Measurements from ENCODE around the gene KRT25. TPM values are rescaled to one million over a fixed set of nuclear protein-coding genes. Genes with fewer than 3 reads are reported as not detected.

KRT25 gene
- total and polyA plus RNA-seq, 2 of the 8 experiments (the other 6 are each of a cell fraction or from before 2014, with no cell fraction given), result not detected

- Histone ChIP-seq H3K4me1 (replicated peaks in 1 of 4; ENCODE audit: control insufficient read depth in 3 of 4, insufficient read depth in 4 of 4, low read length in 3 of 4) (no peaks in the 10 kb centered on the region), H3K27ac (ENCODE audit: low read depth, low read length) (no peak overlapping the region), H4K20me1 (replicated peaks in 1 of 2; ENCODE audit: control insufficient read depth in 1 of 2, insufficient read depth in 2 of 2, low read length in 2 of 2) (no peaks in the 10 kb centered on the region), H4K8ac (ENCODE audit: extremely low read depth, insufficient read depth, low read length) (no peak overlapping the region), H3K27me3 (replicated peaks in 1 of 4; ENCODE audit: control insufficient read depth in 3 of 4, extremely low read depth in 1 of 4, insufficient read depth in 3 of 4, low read length in 3 of 4) (peaks cover 0 to 3% (median 1%) of the 10 kb centered on the region in 4 experiments; a peak in 3 of 7 replicates), H3K79me2 (ENCODE audit: control insufficient read depth in 1 of 2, insufficient read depth in 2 of 2, low read length in 2 of 2) (no peaks in the 10 kb centered on the region), H3K18ac (ENCODE audit: extremely low read depth, low read length) (no peak overlapping the region), H3K4ac (replicated peaks; ENCODE audit: insufficient read length, low read depth, low read length) (no peak overlapping the region), H4K5ac (ENCODE audit: insufficient read length, low read depth, low read length) (no peak overlapping the region), H3K14ac (ENCODE audit: insufficient read length) (no peak overlapping the region), H2BK20ac (ENCODE audit: low read length) (no peak overlapping the region), H4K91ac (replicated peaks; ENCODE audit: insufficient read length, low read length) (no peak overlapping the region), H2AK5ac (ENCODE audit: low read depth, low read length) (no peak overlapping the region), H2BK5ac (ENCODE audit: low read depth, low read length) (no peak overlapping the region), H2AFZ (ENCODE audit: low read length) (no peak overlapping the region), H3K79me1 (ENCODE audit: low read depth, low read length) (no peaks in the 10 kb centered on the region), H3K4me2 (ENCODE audit: insufficient read depth in 1 of 2, low read depth in 2 of 2, low read length in 2 of 2) (no peak overlapping the region), H2BK120ac (replicated peaks; ENCODE audit: low read depth, low read length) (no peak overlapping the region), H3K9ac (replicated peaks in 1 of 4; ENCODE audit: extremely low read depth in 1 of 4, low read depth in 3 of 4, low read length in 3 of 4) (no peak overlapping the region), H3K56ac (replicated peaks; ENCODE audit: insufficient read length, low read depth, low read length) (no peak overlapping the region), H2BK15ac (ENCODE audit: low read length) (no peak overlapping the region), H3K4me3 (ENCODE audit: extremely low read depth in 1 of 4, insufficient read depth in 2 of 4, low read depth in 3 of 4, low read length in 4 of 4) (no peak overlapping the region), H2BK12ac (ENCODE audit: low read depth, low read length) (no peak overlapping the region), H3K23ac (ENCODE audit: insufficient read length) (no peak overlapping the region), H3K9me3 (ENCODE audit: insufficient read depth in 2 of 2, low read depth in 1 of 2, low read length in 1 of 2) (no peaks in the 10 kb centered on the region), H3K36me3 (ENCODE audit: control insufficient read depth in 2 of 4, insufficient read depth in 4 of 4, low read length in 3 of 4) (no peaks in the 10 kb centered on the region), H3K23me2 (ENCODE audit: low read depth, low read length) (no peaks in the 10 kb centered on the region)
- FAIRE-seq (no peak), DNase-seq (ENCODE audit: low read depth in 1 of 2, low spot score in 2 of 2) (no peak)
- TF ChIP-seq JUND (IDR thresholded peaks at IDR 0.05; ENCODE audit: low read length) (no peak), NRF1 (IDR thresholded peaks at IDR 0.05; ENCODE audit: low read depth, low read length) (no peak), CBX5 (IDR thresholded peaks at IDR 0.05; ENCODE audit: low read depth, low read length) (no peak), RBBP5 (IDR thresholded peaks at IDR 0.05; ENCODE audit: borderline replicate concordance, low read depth, low read length) (no peak)
- 89% methylated on average over 5 of the region's 5 CpGs; no CpG with 5 or more reads in 1 of the 2 experiments for WGBS, 2 experiments (ENCODE audit: extremely low coverage in 1 of 2, insufficient coverage in 1 of 2, insufficient read length in 1 of 2, insufficient replicate concordance in 2 of 2, low coverage in 1 of 2, low lambda C conversion rate in 2 of 2, missing lambda C conversion rate in 1 of 2)
- ChIA-PET CTCF (ENCODE audit: partially characterized antibody) (interaction anchor here (1.3 to 1.6 kb wide), 2 partner anchors 13 to 189 kb away, joined by 4 to 5 read pairs; no protein-coding TSS in a partner anchor), POLR2A (ENCODE audit: partially characterized antibody) (no interaction called here)
These were observed 23.3 kb upstream of the KRT25 start for GRCh38 chr17:40778461-40778860.
